ENCODE results near the gene CELF2.
"Not testable (repeated sequence)": the region's sequence is repeated elsewhere in the genome, so short reads cannot be mapped to it uniquely, and the experiment has no call there.

The CELF2 gene

GRCh38 chr10:10992961-10993714, 24.5 kb upstream of the CELF2 start:
- TF ChIP-seq CTCF (IDR thresholded peaks at IDR 0.05; ENCODE audit: extremely low read depth, insufficient read depth, missing control alignments), result no peak
- DNase-seq (ENCODE audit: low spot score), result no peak
- in situ Hi-C loops (cut with MboI; ENCODE audit: low pct_unique_long_range_greater_than_20kb, low sequenced_read_pairs, unreplicated experiment), result no loop called here

- DNase-seq (ENCODE audit: low spot score), result no peak
- no peak for TF ChIP-seq CTCF (IDR thresholded peaks at IDR 0.05; ENCODE audit: extremely low read depth, insufficient read depth, missing control alignments)
- in situ Hi-C loops (cut with MboI; ENCODE audit: low pct_unique_long_range_greater_than_20kb, low sequenced_read_pairs, unreplicated experiment), result no loop called here
Measured at GRCh38 chr10:10993785-10994184, 23.9 kb upstream of the CELF2 start.

- in situ Hi-C loops (cut with MboI; ENCODE audit: low pct_unique_long_range_greater_than_20kb, low sequenced_read_pairs, unreplicated experiment), result no loop called here
- no peak for DNase-seq (ENCODE audit: low spot score)
- TF ChIP-seq CTCF (IDR thresholded peaks at IDR 0.05; ENCODE audit: extremely low read depth, insufficient read depth, missing control alignments), result no peak
Measured at GRCh38 chr10:10994360-10994759, 23.3 kb upstream of the CELF2 start.

- no peak for DNase-seq (ENCODE audit: low spot score)
- no peak for TF ChIP-seq CTCF (IDR thresholded peaks at IDR 0.05; ENCODE audit: extremely low read depth, insufficient read depth, missing control alignments)
- in situ Hi-C loops (cut with MboI; ENCODE audit: low pct_unique_long_range_greater_than_20kb, low sequenced_read_pairs, unreplicated experiment), result no loop called here
Measured at GRCh38 chr10:10995120-10995519, 22.6 kb upstream of the CELF2 start.

GRCh38 chr10:10996966-10997620, 20.6 kb upstream of the CELF2 start:
- TF ChIP-seq CTCF (IDR thresholded peaks at IDR 0.05; ENCODE audit: extremely low read depth, insufficient read depth, missing control alignments), result no peak
- DNase-seq (ENCODE audit: low spot score), result no peak
- in situ Hi-C loops (cut with MboI; ENCODE audit: low pct_unique_long_range_greater_than_20kb, low sequenced_read_pairs, unreplicated experiment), result no loop called here

GRCh38 chr10:10999501-10999900, 18.2 kb upstream of the CELF2 start:
- not testable (repeated sequence) for DNase-seq (ENCODE audit: low spot score)

GRCh38 chr10:11002485-11002884, 15.2 kb upstream of the CELF2 start:
- TF ChIP-seq CTCF (IDR thresholded peaks at IDR 0.05; ENCODE audit: extremely low read depth, insufficient read depth, missing control alignments), result no peak
- no peak for DNase-seq (ENCODE audit: low spot score)
- in situ Hi-C loops (cut with MboI; ENCODE audit: low pct_unique_long_range_greater_than_20kb, low sequenced_read_pairs, unreplicated experiment), result no loop called here

More at GRCh38 chr10:10999501-10999900, 18.2 kb upstream of the CELF2 start:
- in situ Hi-C loops (cut with MboI; ENCODE audit: low pct_unique_long_range_greater_than_20kb, low sequenced_read_pairs, unreplicated experiment), result not testable (repeated sequence)

Data from GM13977 (cell line).